Measurements from ENCODE around the gene NLGN1. TPM values are rescaled to one million over a fixed set of nuclear protein-coding genes. Genes with fewer than 3 reads are reported as not detected.
"Not testable (repeated sequence)": the region's sequence is repeated elsewhere in the genome, so short reads cannot be mapped to it uniquely, and the experiment has no call there.

NLGN1 gene
- total and polyA plus RNA-seq, 4 experiments from 2014 or later: not detected

GRCh38 chr3:173529062-173529711 lies 131.6 kb downstream of the NLGN1 start:
- peak overlapping the region in 1 of 7 donors; percentile 43 for H3K27ac Mint-ChIP-seq
- H3K4me3 Mint-ChIP-seq: no peak overlapping the region
- no peaks in the 10 kb centered on the region for H3K36me3 Mint-ChIP-seq
- no peaks in the 10 kb centered on the region for H3K4me1 Mint-ChIP-seq
- H3K4me1 ChIP-seq (ENCODE audit: insufficient read depth, low read length): no peaks in the 10 kb centered on the region
- POLR2A ChIA-PET (ENCODE audit: partially characterized antibody): no interaction called here
- CTCF ChIA-PET (ENCODE audit: partially characterized antibody): no interaction called here
- no peaks in the 10 kb centered on the region for H3K27me3 ChIP-seq (ENCODE audit: insufficient read depth, low read length)
- H3K9me3 ChIP-seq (ENCODE audit: control insufficient read depth in 1 of 2, low read length in 2 of 2): no peaks in the 10 kb centered on the region
- no peak for DNase-seq
- no peaks in the 10 kb centered on the region for H3K27me3 Mint-ChIP-seq
- peaks cover 3 to 36% (median 25%) of the 10 kb centered on the region in 8 donors for H3K9me3 Mint-ChIP-seq
- H3K36me3 ChIP-seq (ENCODE audit: insufficient read depth, low read length): no peaks in the 10 kb centered on the region
- intact Hi-C loops (cut with micrococcal nuclease): no loop called here
- no peak overlapping the region for H3K4me3 ChIP-seq (ENCODE audit: low read length in 2 of 2)
- H3K27ac ChIP-seq (ENCODE audit: low read depth, low read length): no peak overlapping the region

- no peak for DNase-seq
- H3K27me3 ChIP-seq (ENCODE audit: insufficient read depth, low read length): no peaks in the 10 kb centered on the region
- Mint-ChIP-seq H3K27ac (no peak overlapping the region), H3K36me3 (no peaks in the 10 kb centered on the region), H3K4me1 (no peaks in the 10 kb centered on the region), H3K27me3 (no peaks in the 10 kb centered on the region), H3K4me3 (no peak overlapping the region), H3K9me3 (peaks cover 0 to 22% (median 14%) of the 10 kb centered on the region in 8 donors)
- no peak overlapping the region for H3K4me3 ChIP-seq (ENCODE audit: low read length in 2 of 2)
- no peaks in the 10 kb centered on the region for H3K4me1 ChIP-seq (ENCODE audit: insufficient read depth, low read length)
- H3K9me3 ChIP-seq (ENCODE audit: control insufficient read depth in 1 of 2, low read length in 2 of 2): no peaks in the 10 kb centered on the region
- H3K27ac ChIP-seq (ENCODE audit: low read depth, low read length): no peak overlapping the region
- no peaks in the 10 kb centered on the region for H3K36me3 ChIP-seq (ENCODE audit: insufficient read depth, low read length)
- intact Hi-C loops (cut with micrococcal nuclease): no loop called here
- ChIA-PET POLR2A (ENCODE audit: partially characterized antibody) (no interaction called here), CTCF (ENCODE audit: partially characterized antibody) (no interaction called here)
Measured at GRCh38 chr3:173531602-173532001, 134.1 kb downstream of the NLGN1 start.

GRCh38 chr3:173538410-173538809 lies 140.9 kb downstream of the NLGN1 start:
- Histone ChIP-seq H3K4me3 (ENCODE audit: low read length in 2 of 2) (no peak overlapping the region), H3K27ac (ENCODE audit: low read depth, low read length) (no peak overlapping the region), H3K36me3 (ENCODE audit: insufficient read depth, low read length) (no peaks in the 10 kb centered on the region), H3K9me3 (ENCODE audit: control insufficient read depth in 1 of 2, low read length in 2 of 2) (peaks cover 0 to 5% of the 10 kb centered on the region in 2 donors), H3K4me1 (ENCODE audit: insufficient read depth, low read length) (no peaks in the 10 kb centered on the region), H3K27me3 (ENCODE audit: insufficient read depth, low read length) (no peaks in the 10 kb centered on the region)
- ChIA-PET POLR2A (ENCODE audit: partially characterized antibody) (no interaction called here), CTCF (ENCODE audit: partially characterized antibody) (no interaction called here)
- H3K9me3 Mint-ChIP-seq: peaks cover 0 to 2% (median 0%) of the 10 kb centered on the region in 8 donors
- H3K4me3 Mint-ChIP-seq: no peak overlapping the region
- no peak overlapping the region for H3K27ac Mint-ChIP-seq
- no peaks in the 10 kb centered on the region for H3K36me3 Mint-ChIP-seq
- intact Hi-C loops (cut with micrococcal nuclease): no loop called here
- peak in 1 of 5 donors; percentile 31 for DNase-seq
- H3K4me1 Mint-ChIP-seq: no peaks in the 10 kb centered on the region
- H3K27me3 Mint-ChIP-seq: no peaks in the 10 kb centered on the region

GRCh38 chr3:173545590-173545989 lies 148.0 kb downstream of the NLGN1 start:
- H3K4me1 ChIP-seq (ENCODE audit: insufficient read depth, low read length); H3K4me3 Mint-ChIP-seq; CTCF ChIA-PET (ENCODE audit: partially characterized antibody); intact Hi-C loops (cut with micrococcal nuclease); DNase-seq; H3K9me3 ChIP-seq (ENCODE audit: control insufficient read depth in 1 of 2, low read length in 2 of 2); H3K4me3 ChIP-seq (ENCODE audit: low read length in 2 of 2); H3K27ac Mint-ChIP-seq; H3K36me3 Mint-ChIP-seq; POLR2A ChIA-PET (ENCODE audit: partially characterized antibody); H3K27me3 Mint-ChIP-seq; H3K4me1 Mint-ChIP-seq; H3K27ac ChIP-seq (ENCODE audit: low read depth, low read length); H3K36me3 ChIP-seq (ENCODE audit: insufficient read depth, low read length); H3K27me3 ChIP-seq (ENCODE audit: insufficient read depth, low read length); H3K9me3 Mint-ChIP-seq: not testable (repeated sequence)

- H3K9me3 ChIP-seq (ENCODE audit: control insufficient read depth in 1 of 2, low read length in 2 of 2): no peaks in the 10 kb centered on the region
- no peak for DNase-seq
- CTCF ChIA-PET (ENCODE audit: partially characterized antibody): no interaction called here
- no peaks in the 10 kb centered on the region for H3K36me3 ChIP-seq (ENCODE audit: insufficient read depth, low read length)
- intact Hi-C loops (cut with micrococcal nuclease): no loop called here
- H3K4me3 ChIP-seq (ENCODE audit: low read length in 2 of 2): no peak overlapping the region
- no peak overlapping the region for H3K4me3 Mint-ChIP-seq
- H3K4me1 Mint-ChIP-seq: no peaks in the 10 kb centered on the region
- H3K27ac ChIP-seq (ENCODE audit: low read depth, low read length): no peak overlapping the region
- H3K4me1 ChIP-seq (ENCODE audit: insufficient read depth, low read length): no peaks in the 10 kb centered on the region
- no peaks in the 10 kb centered on the region for H3K27me3 ChIP-seq (ENCODE audit: insufficient read depth, low read length)
- H3K9me3 Mint-ChIP-seq: peaks cover 0 to 5% (median 0%) of the 10 kb centered on the region in 8 donors
- no peaks in the 10 kb centered on the region for H3K27me3 Mint-ChIP-seq
- no peak overlapping the region for H3K27ac Mint-ChIP-seq
- POLR2A ChIA-PET (ENCODE audit: partially characterized antibody): no interaction called here
- H3K36me3 Mint-ChIP-seq: no peaks in the 10 kb centered on the region
Measured at GRCh38 chr3:173547070-173547469, 149.5 kb downstream of the NLGN1 start.

- intact Hi-C loops (cut with micrococcal nuclease): no loop called here
- Histone ChIP-seq H3K36me3 (ENCODE audit: insufficient read depth, low read length) (no peaks in the 10 kb centered on the region), H3K27ac (ENCODE audit: low read depth, low read length) (no peak overlapping the region), H3K9me3 (ENCODE audit: control insufficient read depth in 1 of 2, low read length in 2 of 2) (no peaks in the 10 kb centered on the region), H3K4me3 (ENCODE audit: low read length in 2 of 2) (no peak overlapping the region), H3K4me1 (ENCODE audit: insufficient read depth, low read length) (no peaks in the 10 kb centered on the region), H3K27me3 (ENCODE audit: insufficient read depth, low read length) (no peaks in the 10 kb centered on the region)
- Mint-ChIP-seq H3K27ac (no peak overlapping the region), H3K4me3 (no peak overlapping the region), H3K4me1 (no peaks in the 10 kb centered on the region), H3K36me3 (no peaks in the 10 kb centered on the region), H3K9me3 (peaks cover 0 to 5% (median 0%) of the 10 kb centered on the region in 8 donors), H3K27me3 (no peaks in the 10 kb centered on the region)
- POLR2A ChIA-PET (ENCODE audit: partially characterized antibody): no interaction called here
- CTCF ChIA-PET (ENCODE audit: partially characterized antibody): no interaction called here
- DNase-seq: no peak
Measured at GRCh38 chr3:173548261-173548660, 150.7 kb downstream of the NLGN1 start.

GRCh38 chr3:173552526-173552925 lies 155.0 kb downstream of the NLGN1 start:
- no peaks in the 10 kb centered on the region for H3K4me1 ChIP-seq (ENCODE audit: insufficient read depth, low read length)
- no peak overlapping the region for H3K4me3 Mint-ChIP-seq
- H3K27ac Mint-ChIP-seq: no peak overlapping the region
- no peak overlapping the region for H3K4me3 ChIP-seq (ENCODE audit: low read length in 2 of 2)
- no peaks in the 10 kb centered on the region for H3K4me1 Mint-ChIP-seq
- H3K9me3 Mint-ChIP-seq: no peaks in the 10 kb centered on the region
- no peaks in the 10 kb centered on the region for H3K36me3 ChIP-seq (ENCODE audit: insufficient read depth, low read length)
- intact Hi-C loops (cut with micrococcal nuclease): no loop called here
- H3K9me3 ChIP-seq (ENCODE audit: control insufficient read depth in 1 of 2, low read length in 2 of 2): no peaks in the 10 kb centered on the region
- no peaks in the 10 kb centered on the region for H3K36me3 Mint-ChIP-seq
- no peaks in the 10 kb centered on the region for H3K27me3 Mint-ChIP-seq
- ChIA-PET CTCF (ENCODE audit: partially characterized antibody) (no interaction called here), POLR2A (ENCODE audit: partially characterized antibody) (no interaction called here)
- H3K27ac ChIP-seq (ENCODE audit: low read depth, low read length): no peak overlapping the region
- H3K27me3 ChIP-seq (ENCODE audit: insufficient read depth, low read length): no peaks in the 10 kb centered on the region
- no peak for DNase-seq
